Right cardiac atrium (tissue), 5 donors: Measurements from ENCODE around the gene CAMTA1. TPM values are rescaled to one million over a fixed set of nuclear protein-coding genes. Genes with fewer than 3 reads are reported as not detected.

ENCODE experiments used
- ATAC-seq, 2 donors: fragments of 200-7000 bp; cut with Tn5 transposase; one replicate each; pipeline versions ENCODE4 v1.8.0 to v1.9.1; 2020; ENCODE audit warnings: moderate library complexity in 2 of 2, mild to moderate bottlenecking in 1 of 2
- DNase-seq, 3 donors: peaks; one replicate each; pipeline ENCODE4 v3.0.0-alpha.2; 2020
- H3K27ac ChIP-seq: one replicate; pipeline ENCODE4 v1.5.1; 2013; ENCODE audit warnings: mild to moderate bottlenecking, low read length, control low read depth, moderate library complexity
- H3K27me3 ChIP-seq: one replicate; pipeline ENCODE4 v1.6.1; 2013; ENCODE audit not compliant: control insufficient read depth, insufficient read depth
- H3K4me1 ChIP-seq: one replicate; pipeline ENCODE4 v1.6.1; 2013; ENCODE audit warnings: low read length; ENCODE audit not compliant: control insufficient read depth, insufficient read depth
- H3K4me3 ChIP-seq: one replicate; pipeline ENCODE4 v1.5.1; 2013; ENCODE audit warnings: low read length, control low read depth
- H3K9me3 ChIP-seq: one replicate; pipeline ENCODE4 v1.6.1; 2013; ENCODE audit warnings: low read length; ENCODE audit not compliant: control insufficient read depth
- WGBS: extraction: QIAGEN DNeasy Blood & Tissue Kit; methylation state at CpG from one replicate; pipeline ENCODE4 v1.1.7; 2013; 5-methylcytosine and 5-hydroxymethylcytosine counted together
- intact Hi-C, 4 donors: fragments of 100-400 bp; cut with DNase I; formaldehyde crosslinking; loops; one replicate each; pipeline versions ENCODE4 v1.11.0 to v1.14.0; 2022 to 2023
- polyA plus RNA-seq: library from polyadenylated mRNA; stranded (reverse); fragments of 200-250 nt; gene quantifications from one replicate; pipeline ENCODE4 v1.2.3, GENCODE V29; 2013
- total RNA-seq, 4 donors: library from RNA; stranded (reverse); fragmentation: NEBNext Ultra II Directional; extraction: Animal tissue kit (Norgen Biotek cat#: 25700); gene quantifications; one replicate each; pipeline ENCODE4 v1.2.1, GENCODE V29; 2021
- donor health status: healthy with polysubstance abuse.
- donor health status: DM: no; HTN: yes; CAD: no.
- donor health status: DM: no; HTN: no; CAD: no.
- donor health status: DM: no; HTN: yes; CAD: no; lungs with severe emphysema.
- donor health status: DM: yes; HTN: yes; CAD: no.

CAMTA1 gene
- total and polyA plus RNA-seq, 5 donors, result 155 to 334 (median 164) TPM

- H3K4me3 ChIP-seq, result no peak overlapping the region
- no peaks in the 10 kb centered on the region for H3K27me3 ChIP-seq
- H3K9me3 ChIP-seq, result no peaks in the 10 kb centered on the region
- ATAC-seq, result no peak
- WGBS, result 83% methylated on average over 10 of the region's 10 CpGs
- peak in 1 of 3 donors; percentile 56 for DNase-seq
- peaks cover 7% of the 10 kb centered on the region for H3K4me1 ChIP-seq
- intact Hi-C loops, result no loop called here
- H3K27ac ChIP-seq, result no peak overlapping the region
Observed at GRCh38 chr1:7490576-7490975, 705.3 kb downstream of the CAMTA1 start.

- no peak overlapping the region for H3K27ac ChIP-seq
- peak; percentile 19 to 76 for ATAC-seq
- intact Hi-C loops, result no loop called here
- DNase-seq, result peak; percentile 35 to 64 (median 40)
- H3K27me3 ChIP-seq, result no peaks in the 10 kb centered on the region
- H3K4me1 ChIP-seq, result peaks cover 7% of the 10 kb centered on the region
- H3K9me3 ChIP-seq, result no peaks in the 10 kb centered on the region
- WGBS, result 35% methylated on average over 17 of the region's 17 CpGs
- no peak overlapping the region for H3K4me3 ChIP-seq
Observed at GRCh38 chr1:7491109-7491817, 706.0 kb downstream of the CAMTA1 start.

- H3K27me3 ChIP-seq, result no peaks in the 10 kb centered on the region
- DNase-seq (peak in 1 of 3 donors; percentile 17), ATAC-seq (no peak)
- no peak overlapping the region for H3K4me3 ChIP-seq
- 37% methylated on average over 7 of the region's 7 CpGs for WGBS
- no peaks in the 10 kb centered on the region for H3K9me3 ChIP-seq
- no peak overlapping the region for H3K27ac ChIP-seq
- H3K4me1 ChIP-seq, result peaks cover 7% of the 10 kb centered on the region
- intact Hi-C loops, result no loop called here
Observed at GRCh38 chr1:7491818-7492173, 706.5 kb downstream of the CAMTA1 start.

- H3K4me3 ChIP-seq, result no peak overlapping the region
- H3K4me1 ChIP-seq, result peaks cover 7% of the 10 kb centered on the region
- no peaks in the 10 kb centered on the region for H3K27me3 ChIP-seq
- no peaks in the 10 kb centered on the region for H3K9me3 ChIP-seq
- WGBS, result 81% methylated on average over 17 of the region's 17 CpGs
- intact Hi-C loops, result no loop called here
- ATAC-seq, result no peak
- DNase-seq, result peak in 1 of 3 donors; percentile 33
- no peak overlapping the region for H3K27ac ChIP-seq
Observed at GRCh38 chr1:7493711-7494454, 708.6 kb downstream of the CAMTA1 start.

- Histone ChIP-seq H3K27ac (no peak overlapping the region), H3K4me3 (no peak overlapping the region), H3K27me3 (no peaks in the 10 kb centered on the region), H3K9me3 (no peaks in the 10 kb centered on the region), H3K4me1 (peaks cover 7% of the 10 kb centered on the region)
- peak in 1 of 3 donors; percentile 45 for DNase-seq
- ATAC-seq, result no peak
- intact Hi-C loops, result no loop called here
- 52% methylated on average over 11 of the region's 11 CpGs for WGBS
Observed at GRCh38 chr1:7495962-7496361, 710.7 kb downstream of the CAMTA1 start.

- WGBS, result 69% methylated on average over 12 of the region's 12 CpGs
- ATAC-seq, result peak; percentile 30 to 37
- peak in 1 of 3 donors; percentile 35 for DNase-seq
- Histone ChIP-seq H3K27ac (no peak overlapping the region), H3K27me3 (no peaks in the 10 kb centered on the region), H3K4me3 (no peak overlapping the region), H3K9me3 (no peaks in the 10 kb centered on the region), H3K4me1 (peaks cover 1% of the 10 kb centered on the region)
- intact Hi-C loops, result no loop called here
Observed at GRCh38 chr1:7497107-7497637, 711.9 kb downstream of the CAMTA1 start.

- H3K4me3 ChIP-seq, result no peak overlapping the region
- DNase-seq (peak in 1 of 3 donors; percentile 14), ATAC-seq (no peak)
- H3K27me3 ChIP-seq, result no peaks in the 10 kb centered on the region
- H3K27ac ChIP-seq, result no peak overlapping the region
- 91% methylated on average over 22 of the region's 22 CpGs for WGBS
- H3K4me1 ChIP-seq, result no peaks in the 10 kb centered on the region
- no peaks in the 10 kb centered on the region for H3K9me3 ChIP-seq
- intact Hi-C loops, result no loop called here
Observed at GRCh38 chr1:7500381-7501083, 715.3 kb downstream of the CAMTA1 start.

- peak in 1 of 3 donors; percentile 37 for DNase-seq
- no peak for ATAC-seq
- Histone ChIP-seq H3K27me3 (no peaks in the 10 kb centered on the region), H3K4me1 (no peaks in the 10 kb centered on the region), H3K4me3 (no peak overlapping the region), H3K27ac (no peak overlapping the region), H3K9me3 (no peaks in the 10 kb centered on the region)
- intact Hi-C loops, result no loop called here
- WGBS, result 69% methylated on average over 10 of the region's 10 CpGs
Observed at GRCh38 chr1:7501084-7501491, 715.8 kb downstream of the CAMTA1 start.

GRCh38 chr1:7501723-7502603, 716.7 kb downstream of the CAMTA1 start:
- WGBS, result 62% methylated on average over 15 of the region's 15 CpGs
- H3K27ac ChIP-seq, result no peak overlapping the region
- no peaks in the 10 kb centered on the region for H3K9me3 ChIP-seq
- H3K4me1 ChIP-seq, result no peaks in the 10 kb centered on the region
- H3K27me3 ChIP-seq, result no peaks in the 10 kb centered on the region
- no peak overlapping the region for H3K4me3 ChIP-seq
- ATAC-seq (no peak), DNase-seq (peak in 1 of 3 donors; percentile 36)
- intact Hi-C loops, result no loop called here

- intact Hi-C loops, result no loop called here
- H3K9me3 ChIP-seq, result no peaks in the 10 kb centered on the region
- H3K27ac ChIP-seq, result no peak overlapping the region
- no peak overlapping the region for H3K4me3 ChIP-seq
- H3K4me1 ChIP-seq, result no peaks in the 10 kb centered on the region
- no peaks in the 10 kb centered on the region for H3K27me3 ChIP-seq
- DNase-seq (peak in 1 of 3 donors; percentile 37), ATAC-seq (no peak)
- 80% methylated on average over 18 of the region's 18 CpGs for WGBS
Observed at GRCh38 chr1:7503691-7504437, 718.6 kb downstream of the CAMTA1 start.
